ENCODE measurements around the gene PLK5.

GRCh38 chr19:1487576-1488281 is 36.1 kb upstream of the PLK5 start:
- no peak for TF ChIP-seq CTCF (IDR thresholded peaks at IDR 0.05)
- no peak for TF ChIP-seq EP300 (IDR thresholded peaks at IDR 0.05)
- no peak for TF ChIP-seq POLR2A (IDR thresholded peaks at IDR 0.05)
